ENCODE measurements around the gene UNC80.

The UNC80 gene

DNA sequence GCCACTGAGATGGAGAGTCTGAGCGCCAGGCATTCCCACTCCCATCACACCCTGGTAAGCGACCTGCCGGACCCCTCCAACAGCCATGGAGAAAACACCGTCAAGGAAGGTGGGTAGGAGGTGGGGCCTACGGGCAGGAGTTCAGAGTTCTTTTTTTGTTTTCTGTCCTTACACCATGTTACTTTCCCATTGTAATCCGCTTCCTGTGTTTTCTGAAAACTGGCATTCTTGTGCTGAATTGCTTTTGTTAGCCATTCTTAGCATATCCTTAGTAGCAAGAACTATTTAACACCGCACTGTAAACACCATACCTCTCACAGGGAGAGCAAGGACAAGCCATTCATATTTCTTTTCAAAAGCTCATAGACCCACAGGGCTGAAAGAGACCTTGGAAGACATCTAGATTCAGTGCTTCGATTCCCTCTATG lies 46.2 kb downstream of the UNC80 start:
- no peak for DNase-seq (ENCODE audit: low read depth)

DNA sequence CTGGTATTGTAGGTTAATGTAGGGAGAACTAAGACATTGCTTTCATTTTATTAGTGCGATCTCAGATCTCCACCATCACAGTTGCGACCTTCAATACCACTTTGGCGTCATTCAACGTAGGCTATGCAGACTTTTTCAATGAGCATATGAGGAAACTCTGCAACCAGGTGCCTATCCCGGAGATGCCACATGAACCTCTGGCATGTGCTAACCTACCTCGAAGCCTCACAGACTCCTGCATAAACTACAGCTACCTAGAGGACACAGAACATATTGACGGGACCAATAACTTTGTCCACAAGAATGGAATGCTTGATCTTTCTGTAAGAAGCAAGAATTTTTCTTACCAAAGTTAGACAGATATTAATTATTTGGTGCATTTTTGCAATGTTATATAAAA lies 47.3 kb downstream of the UNC80 start:
- DNase-seq (ENCODE audit: low read depth), result no peak

GRCh38 chr2:209821806-209822205 lies 50.2 kb downstream of the UNC80 start:
- DNase-seq (ENCODE audit: low read depth), result no peak

- no peak for DNase-seq (ENCODE audit: low read depth)
These were observed 51.9 kb downstream of the UNC80 start for GRCh38 chr2:209823484-209823883.

- no peak for DNase-seq (ENCODE audit: low read depth)
These were observed 52.8 kb downstream of the UNC80 start for GRCh38 chr2:209824391-209824790.

- no peak for DNase-seq (ENCODE audit: low read depth)
These were observed 59.3 kb downstream of the UNC80 start for GRCh38 chr2:209830722-209831465.

- no peak for DNase-seq (ENCODE audit: low read depth)
These were observed 63.1 kb downstream of the UNC80 start for GRCh38 chr2:209834767-209835166.

- DNase-seq (ENCODE audit: low read depth), result no peak
These were observed 68.8 kb downstream of the UNC80 start for GRCh38 chr2:209840434-209840833.

DNA sequence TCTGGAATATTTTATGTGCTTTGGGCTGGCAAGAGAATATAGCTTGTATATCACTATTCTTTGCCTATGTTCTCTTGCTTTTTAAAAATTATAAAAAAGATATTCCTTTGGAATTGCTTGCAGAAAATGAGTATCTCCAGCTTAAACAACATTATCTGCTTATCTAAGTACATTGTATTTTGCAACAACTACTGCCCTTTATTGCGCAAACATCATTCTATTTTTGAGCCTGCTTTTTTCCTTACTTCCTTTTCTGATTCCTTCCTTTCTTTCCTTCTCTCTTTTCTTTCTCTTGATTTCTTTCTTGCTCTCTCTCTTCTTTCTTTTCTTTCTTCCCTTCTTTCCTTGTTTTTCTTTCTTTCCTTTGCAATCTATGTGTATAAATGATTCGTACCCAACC lies 74.0 kb downstream of the UNC80 start:
- DNase-seq (ENCODE audit: low read depth), result no peak

DNA sequence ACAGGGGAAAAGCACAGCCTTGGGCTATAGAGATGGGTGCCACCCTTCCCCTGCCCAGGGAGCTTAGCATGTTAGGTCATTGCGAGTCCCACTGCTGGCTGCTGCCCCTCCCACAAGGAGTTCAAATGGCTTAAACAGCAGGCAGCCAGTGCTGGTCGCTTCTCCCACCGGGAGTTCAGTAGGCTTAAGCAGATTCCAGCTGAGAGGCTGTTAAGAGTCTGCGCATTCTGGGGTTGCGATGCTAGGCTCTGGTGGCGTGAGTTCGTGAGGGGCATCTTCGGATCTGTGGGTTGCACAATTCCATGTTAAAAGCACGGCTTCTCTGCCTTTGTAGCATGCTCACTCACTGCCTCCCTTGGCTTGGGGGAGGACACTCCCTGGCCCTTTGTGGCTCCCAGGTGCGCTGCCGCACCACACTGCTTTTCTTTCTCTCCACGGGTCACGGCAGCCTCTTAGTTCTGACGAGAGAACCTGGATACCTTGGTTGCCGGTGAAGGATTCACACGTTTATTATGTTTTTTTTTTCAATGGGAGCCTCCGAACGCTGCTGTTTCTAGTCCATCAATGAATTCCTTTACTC lies 93.2 kb downstream of the UNC80 start:
- DNase-seq (ENCODE audit: low read depth), result no peak

GRCh38 chr2:209868271-209868994 lies 96.8 kb downstream of the UNC80 start:
- DNase-seq (ENCODE audit: low read depth), result no peak

- no peak for DNase-seq (ENCODE audit: low read depth)
These were observed 98.4 kb downstream of the UNC80 start for GRCh38 chr2:209870067-209870466.

GRCh38 chr2:209872675-209873074 lies 101.0 kb downstream of the UNC80 start:
- DNase-seq (ENCODE audit: low read depth), result no peak

- no peak for DNase-seq (ENCODE audit: low read depth)
These were observed 103.6 kb downstream of the UNC80 start for GRCh38 chr2:209875270-209875669.

DNA sequence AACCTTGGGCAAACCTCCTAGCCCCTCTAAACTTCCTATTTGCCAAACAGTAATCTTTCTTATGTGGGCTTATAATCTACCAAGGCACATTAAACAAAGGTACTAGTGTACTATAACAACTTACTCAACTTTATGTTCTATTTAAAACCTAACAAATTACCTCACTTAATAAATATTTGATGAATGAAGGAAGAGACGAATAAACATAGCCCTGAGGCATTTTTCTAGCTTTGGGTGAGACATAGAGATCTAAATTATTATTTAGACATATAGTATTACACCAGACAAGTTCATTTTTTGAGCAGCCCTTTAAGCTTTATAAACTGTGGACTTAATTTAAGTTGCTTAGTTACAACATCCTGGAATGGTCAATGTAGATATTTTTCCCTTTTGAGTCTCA lies 104.6 kb downstream of the UNC80 start:
- no peak for DNase-seq (ENCODE audit: low read depth)

DNA sequence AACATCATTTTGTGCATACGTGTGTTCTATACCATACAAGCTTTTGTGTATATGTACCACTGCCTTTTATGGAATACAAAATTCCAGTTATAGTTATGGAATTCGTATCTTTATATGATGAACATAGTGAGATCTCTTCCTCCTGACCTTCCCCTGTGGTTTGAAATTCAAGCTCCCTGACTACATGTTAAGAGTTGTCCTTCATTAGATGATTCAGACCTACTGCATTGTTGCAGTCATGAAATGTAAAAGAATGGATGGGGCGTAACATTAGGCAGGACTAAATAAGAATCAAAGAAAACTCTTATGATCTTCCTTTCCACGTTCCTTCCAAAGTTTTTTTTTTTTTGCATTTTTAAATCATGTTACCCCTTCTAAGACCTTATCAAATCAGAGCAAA lies 107.1 kb downstream of the UNC80 start:
- no peak for DNase-seq (ENCODE audit: low read depth)

GRCh38 chr2:209900638-209901037 lies 129.0 kb downstream of the UNC80 start:
- DNase-seq (ENCODE audit: low read depth), result no peak

- no peak for DNase-seq (ENCODE audit: low read depth)
These were observed 129.5 kb downstream of the UNC80 start for GRCh38 chr2:209901172-209901571.

DNA sequence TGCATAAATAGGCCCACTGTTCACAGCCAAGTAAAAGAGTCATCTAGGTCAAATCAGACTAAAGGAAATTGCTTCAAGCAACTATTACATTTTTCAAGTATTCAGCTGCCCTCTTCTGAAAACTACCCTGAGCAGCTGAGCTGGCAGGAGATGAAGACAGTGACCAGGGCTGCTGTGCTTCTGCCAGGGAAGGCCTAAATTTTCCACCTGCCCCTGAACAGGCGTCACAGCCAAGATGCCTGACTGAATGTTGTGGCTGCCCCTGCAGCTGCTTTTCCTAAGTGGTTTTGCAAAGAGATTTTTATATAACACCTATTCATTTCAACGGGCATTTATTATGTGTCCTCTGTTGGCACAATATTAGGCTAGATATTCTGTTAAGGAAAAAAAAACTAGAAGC lies 134.1 kb downstream of the UNC80 start:
- no peak for DNase-seq (ENCODE audit: low read depth)

DNA sequence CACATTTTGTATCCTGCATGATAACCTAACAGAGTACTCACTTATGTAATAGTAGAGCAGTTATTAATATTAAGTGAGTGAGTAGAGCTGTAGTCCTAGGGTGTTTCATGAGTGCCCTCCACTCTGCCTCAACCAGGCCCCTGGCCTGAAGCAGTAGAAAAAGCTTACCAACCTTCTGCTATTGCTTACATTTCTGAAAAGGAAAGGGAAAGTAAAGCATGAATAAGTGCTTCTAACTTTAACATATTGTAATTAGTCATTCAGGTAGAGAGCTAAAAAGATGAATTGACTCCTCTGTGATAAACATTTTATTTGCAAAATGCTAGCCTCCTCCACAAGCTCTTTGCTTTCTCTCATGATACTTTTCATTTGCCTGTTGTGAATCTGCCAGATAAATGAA lies 136.1 kb downstream of the UNC80 start:
- DNase-seq (ENCODE audit: low read depth), result no peak

DNA sequence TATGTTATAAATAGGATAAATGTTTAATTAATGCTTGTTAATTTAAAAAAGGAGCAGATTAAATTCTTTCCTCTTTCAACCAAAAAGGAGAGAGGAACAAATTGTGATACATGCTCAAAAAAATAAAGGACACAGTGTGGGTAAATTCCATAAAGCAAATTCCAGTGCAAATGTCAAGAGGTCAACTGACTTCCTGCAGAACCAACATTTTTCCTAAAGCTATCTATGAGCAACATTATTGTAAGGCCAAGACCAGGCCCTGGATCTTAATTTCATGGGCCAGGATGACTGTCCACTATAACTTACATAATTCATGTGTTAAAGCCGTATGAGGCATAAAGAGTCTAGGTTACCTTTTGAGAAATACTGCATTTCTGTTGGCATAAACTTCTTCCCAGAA lies 136.9 kb downstream of the UNC80 start:
- no peak for DNase-seq (ENCODE audit: low read depth)

DNA sequence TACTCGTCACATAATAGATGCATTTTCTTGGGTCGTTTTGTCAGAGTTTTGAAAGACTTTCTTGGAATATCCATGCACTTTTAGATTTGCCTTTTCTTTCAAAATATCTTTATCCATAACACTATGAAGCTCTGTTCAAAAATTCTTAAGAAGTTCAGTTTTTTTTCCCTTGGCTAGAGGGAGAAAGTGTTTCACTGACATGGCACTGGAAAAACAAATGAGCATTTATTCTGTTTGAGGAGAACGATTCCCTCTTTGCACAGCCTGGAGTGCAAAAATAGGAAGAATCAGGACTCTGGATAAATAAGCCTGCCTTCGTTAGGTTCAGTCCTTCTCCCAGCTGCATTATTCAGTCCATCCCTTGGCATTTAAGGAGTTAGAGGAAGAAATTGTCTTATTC lies 139.9 kb downstream of the UNC80 start:
- no peak for DNase-seq (ENCODE audit: low read depth)

DNA sequence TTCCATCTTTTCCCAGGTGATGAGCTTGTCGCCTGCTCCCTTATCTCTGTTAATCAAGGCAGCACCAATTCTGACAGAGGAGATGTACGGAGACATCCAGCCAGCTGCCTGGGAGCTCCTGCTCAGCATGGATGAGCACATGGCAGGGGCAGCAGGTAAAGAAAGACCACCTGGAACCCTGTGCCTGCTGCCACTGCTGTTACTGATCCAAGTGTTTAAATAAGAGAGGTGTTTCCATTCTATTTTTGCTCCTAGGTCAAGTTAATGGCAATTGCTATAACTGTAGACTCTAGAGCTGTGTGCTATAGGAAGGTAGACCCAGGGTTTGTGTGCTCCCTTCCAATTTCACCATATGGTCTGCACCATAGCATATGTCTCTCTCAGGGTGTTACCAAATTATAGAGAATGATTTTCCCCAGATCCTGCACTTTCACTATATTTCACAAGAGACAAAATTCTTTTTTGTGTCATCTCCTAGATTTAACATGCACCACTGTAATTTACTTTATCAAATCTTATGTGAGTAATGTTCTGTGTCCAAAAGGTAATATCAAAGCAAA lies 142.2 kb downstream of the UNC80 start:
- no peak for DNase-seq (ENCODE audit: low read depth)

All from stromal cell of bone marrow (primary cell).